NCI-H2196 (cell line): ENCODE results near the gene RBFOX2.
"Not testable (repeated sequence)": the region's sequence is repeated elsewhere in the genome, so short reads cannot be mapped to it uniquely, and the experiment has no call there.

ENCODE experiments used
- DNase-seq: peaks from one replicate; lab custom pipeline; 2025; ENCODE audit not compliant: unreplicated experiment; lab: John Stamatoyannopoulos, UW

Gene RBFOX2

DNA sequence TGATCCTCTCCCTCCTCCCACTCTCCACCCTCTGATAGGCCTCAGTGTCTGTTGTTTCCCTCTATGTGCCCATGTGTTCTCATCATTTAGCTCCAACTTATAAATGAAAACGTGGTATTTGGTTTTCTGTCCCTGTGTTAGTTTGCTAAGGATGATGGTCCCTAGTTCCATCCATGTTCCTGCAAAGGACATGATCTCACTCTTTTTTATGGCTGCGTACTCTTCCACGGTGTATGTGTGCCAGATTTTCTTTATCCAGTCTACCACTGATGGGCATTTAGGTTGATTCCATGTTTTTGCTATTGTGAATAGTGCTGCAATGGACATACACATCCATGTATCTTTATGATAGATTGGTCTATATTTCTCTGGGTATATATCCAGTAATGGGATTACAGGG, 15.9 kb upstream of the RBFOX2 start:
- not testable (repeated sequence) for DNase-seq

DNA sequence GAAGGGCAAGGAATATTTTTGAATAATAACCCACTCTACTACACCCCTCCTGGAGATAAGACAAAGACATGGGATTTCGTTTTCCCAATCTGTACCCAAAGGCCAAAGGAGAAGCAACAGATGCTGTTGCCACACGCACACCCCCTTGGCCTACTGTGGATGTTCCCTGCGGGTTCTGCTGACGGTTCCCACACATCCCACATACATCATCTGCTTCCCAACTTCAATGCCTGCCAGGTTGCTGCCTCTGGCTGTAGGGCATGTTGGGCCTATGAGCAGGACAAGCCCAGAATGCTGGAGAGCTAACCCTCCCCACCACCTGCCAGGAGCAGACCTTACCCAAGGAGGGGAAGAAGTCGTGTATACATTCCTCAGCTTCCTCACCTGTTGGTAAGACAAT, 13.6 kb upstream of the RBFOX2 start:
- DNase-seq, result no peak

DNA sequence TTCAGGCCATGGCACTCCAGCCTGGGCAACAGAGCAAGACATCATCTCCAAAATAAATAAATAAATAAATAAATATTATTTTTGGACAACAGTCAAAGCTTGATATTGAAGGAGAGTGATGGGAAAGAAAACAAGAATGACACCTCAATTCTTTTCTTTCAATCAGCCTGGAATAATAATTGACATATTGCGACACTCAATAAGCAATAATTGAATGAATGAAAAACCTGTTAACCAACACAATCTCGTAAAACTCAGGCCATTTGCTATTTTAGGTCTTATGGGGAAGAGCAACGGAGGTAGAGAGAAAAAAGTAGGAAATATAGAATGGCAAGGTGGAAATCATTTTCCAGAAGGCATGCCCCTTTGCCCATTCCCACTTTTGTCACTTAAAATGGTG, 10.5 kb upstream of the RBFOX2 start:
- DNase-seq, result no peak

DNA sequence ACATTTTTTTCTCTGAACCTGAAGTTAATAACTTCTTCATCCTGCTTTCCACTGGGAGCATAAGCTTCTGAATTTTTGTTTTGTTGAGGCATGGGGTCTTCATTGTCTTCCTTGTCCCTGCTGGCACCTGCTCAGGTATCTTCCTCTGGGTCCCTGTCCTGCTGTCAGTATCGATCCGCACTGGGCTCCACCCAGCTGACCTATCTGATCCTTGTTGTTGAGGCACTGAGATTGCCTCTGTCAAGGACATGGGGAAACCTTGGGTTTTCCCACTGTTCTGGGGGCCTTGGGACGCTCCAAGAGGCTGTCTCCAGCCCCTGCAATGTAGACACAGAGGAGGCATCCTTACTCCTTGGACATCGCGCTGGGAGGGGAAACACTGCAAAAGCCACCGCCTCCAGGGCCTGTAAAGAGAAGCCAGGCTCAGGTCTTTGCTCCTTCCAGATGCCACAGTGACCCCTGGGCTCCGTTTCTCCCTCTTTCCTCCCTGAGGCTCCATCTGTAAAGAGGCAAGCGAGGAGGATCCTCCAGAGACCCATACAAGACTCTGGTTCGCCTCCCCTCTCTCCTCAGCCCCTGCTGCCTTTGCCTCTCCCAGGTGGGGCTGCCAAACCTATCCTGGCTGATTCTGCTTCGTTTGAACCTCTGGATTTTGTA, 8.6 kb upstream of the RBFOX2 start:
- DNase-seq, result no peak

DNA sequence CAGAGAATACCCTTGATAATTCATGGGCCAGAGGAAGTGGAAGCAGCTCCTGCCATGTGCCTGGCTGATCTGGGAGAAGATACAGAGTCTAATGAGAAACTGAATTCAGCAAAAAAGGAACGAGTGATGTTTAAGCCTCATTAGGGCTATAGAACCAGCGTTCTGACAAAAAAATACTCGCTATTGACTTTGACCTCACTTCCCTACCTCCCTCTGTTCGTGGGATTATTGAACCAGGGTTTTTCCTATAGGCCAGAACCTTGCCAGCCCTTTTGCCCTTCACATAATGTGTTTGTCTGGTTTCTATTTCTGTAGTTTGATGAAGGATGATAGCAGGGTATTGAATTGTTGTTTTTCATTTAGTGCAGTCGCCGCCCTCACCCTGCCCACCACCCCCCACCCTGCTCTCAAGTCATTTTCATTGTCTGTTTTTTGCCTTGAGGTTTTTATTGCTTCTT, 7.6 kb upstream of the RBFOX2 start:
- no peak for DNase-seq

DNA sequence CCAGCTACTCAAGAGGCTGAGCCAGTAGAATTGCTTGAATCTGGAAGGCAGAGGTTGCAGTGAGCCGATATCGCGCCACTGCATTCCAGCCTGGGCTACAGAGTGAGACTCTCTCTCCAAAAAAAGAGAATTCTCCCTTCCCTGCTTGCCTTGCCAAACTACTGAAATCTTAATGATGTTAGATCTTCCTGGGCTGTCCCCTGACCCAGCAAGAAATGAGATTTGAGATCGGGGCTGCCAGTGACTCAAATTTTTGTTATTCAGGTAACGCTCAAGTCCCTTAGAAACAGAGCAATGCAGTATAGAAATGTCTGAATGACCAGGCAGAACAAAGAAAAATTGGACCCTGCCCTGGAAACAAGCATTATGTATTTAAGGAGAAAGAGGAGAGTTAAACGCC, 4.0 kb upstream of the RBFOX2 start:
- DNase-seq, result no peak

DNA sequence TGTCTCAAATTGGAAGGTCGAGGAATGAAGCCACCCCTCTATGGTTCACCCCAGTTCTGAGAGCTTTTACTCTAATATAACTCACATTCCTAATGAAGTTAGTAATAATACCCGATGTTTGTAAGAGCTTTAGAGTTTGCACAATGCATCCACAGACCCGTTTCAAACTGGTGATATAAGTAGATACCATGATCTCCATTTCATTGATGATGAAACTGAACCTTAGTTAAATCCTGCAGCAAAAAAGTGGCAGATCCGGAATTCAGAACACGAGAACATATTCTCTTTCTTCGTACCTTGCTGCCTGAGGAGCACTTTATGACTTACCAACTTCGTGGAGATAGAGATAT, 757 bp upstream of the RBFOX2 start:
- DNase-seq, result no peak

DNA sequence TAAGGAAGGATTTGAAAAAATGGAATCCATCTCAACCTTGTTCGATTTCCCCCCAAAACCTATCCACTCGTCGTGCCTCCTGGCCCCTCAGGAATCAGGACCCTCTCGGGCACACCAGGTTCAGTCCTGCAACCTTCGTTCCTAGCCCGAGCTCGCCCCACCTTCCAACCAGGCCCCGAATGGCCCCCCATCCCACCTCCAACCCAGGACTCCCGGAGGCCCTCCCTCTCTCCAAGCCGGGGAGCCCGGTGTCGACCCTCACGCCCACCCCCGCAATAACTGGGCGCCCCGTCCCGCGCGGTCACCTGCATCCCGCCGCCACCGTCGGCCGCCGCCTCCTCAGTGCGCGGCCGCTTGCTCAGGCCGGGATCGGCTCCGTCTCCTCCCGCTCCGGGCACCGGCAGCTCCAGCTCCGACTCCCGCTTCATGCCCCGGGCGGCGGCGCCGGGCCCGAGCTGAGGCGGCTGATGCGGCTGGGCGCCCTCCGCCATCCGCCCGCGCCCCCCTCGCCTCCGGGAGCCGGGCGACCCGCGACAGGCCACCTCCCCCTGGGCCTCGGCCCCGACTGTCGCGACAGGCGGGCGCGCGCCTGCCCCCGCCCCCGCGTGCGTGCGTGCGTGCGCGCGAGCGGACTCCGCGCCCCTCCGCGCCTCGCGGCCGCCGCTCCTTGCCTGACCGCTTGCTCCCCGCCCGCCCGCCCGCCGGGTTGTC, 534 bp downstream of the RBFOX2 start:
- DNase-seq, result peak; percentile 45

DNA sequence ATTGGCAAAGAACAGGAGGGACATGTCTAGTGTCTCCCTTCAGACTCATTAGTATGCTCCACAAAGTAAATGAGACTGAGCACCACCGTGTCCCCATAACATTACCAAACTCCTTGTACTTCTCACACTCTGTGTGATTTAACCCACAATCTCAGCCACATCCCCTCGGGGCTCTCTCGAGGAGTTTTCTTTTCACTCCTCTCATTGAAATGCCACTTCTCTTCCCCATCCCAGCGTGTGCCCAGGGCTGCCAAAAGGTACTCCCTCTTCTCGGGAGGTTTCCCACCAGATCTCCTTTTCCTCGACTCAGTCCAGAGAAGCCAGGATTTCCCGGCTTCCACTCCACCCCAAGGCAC, 1.1 kb downstream of the RBFOX2 start:
- no peak for DNase-seq

DNA sequence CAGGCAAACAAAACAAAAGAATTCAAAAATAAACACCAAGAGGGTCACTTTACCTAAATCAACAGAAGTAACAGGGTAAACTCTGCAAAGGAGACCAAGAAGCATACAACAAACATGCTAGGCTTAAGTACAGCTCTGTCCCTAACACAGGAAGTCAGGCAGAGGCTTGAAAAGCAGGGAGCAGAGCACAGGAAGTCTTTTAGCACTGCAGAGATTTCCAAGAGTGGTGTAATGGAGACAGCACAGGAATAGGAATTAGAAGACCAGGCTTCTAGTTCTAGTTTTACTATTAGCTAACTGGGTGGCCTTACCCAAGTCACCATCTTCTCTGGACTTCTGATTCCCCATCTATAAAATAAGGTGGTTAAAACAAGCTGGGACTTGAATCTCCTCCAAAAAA, 1.9 kb downstream of the RBFOX2 start:
- DNase-seq, result no peak

DNA sequence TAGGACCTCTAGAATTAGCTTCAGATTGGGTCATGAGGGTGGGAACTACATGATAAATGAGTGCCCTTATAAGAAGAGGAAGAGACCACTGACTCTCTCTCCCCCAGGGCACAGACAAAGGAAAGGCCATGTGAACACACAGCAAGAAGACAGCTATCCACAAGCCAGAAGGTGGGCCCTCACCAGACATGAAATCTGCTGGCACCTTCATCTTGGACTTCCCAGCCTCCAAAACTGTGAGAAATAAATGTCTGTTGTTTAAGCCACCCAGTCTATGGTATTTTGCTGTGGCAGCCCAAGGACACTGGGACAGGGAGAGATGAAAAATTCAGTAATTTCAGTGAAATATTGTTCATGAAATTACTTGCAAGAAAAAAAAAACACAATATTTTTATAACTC, 5.9 kb downstream of the RBFOX2 start:
- no peak for DNase-seq

DNA sequence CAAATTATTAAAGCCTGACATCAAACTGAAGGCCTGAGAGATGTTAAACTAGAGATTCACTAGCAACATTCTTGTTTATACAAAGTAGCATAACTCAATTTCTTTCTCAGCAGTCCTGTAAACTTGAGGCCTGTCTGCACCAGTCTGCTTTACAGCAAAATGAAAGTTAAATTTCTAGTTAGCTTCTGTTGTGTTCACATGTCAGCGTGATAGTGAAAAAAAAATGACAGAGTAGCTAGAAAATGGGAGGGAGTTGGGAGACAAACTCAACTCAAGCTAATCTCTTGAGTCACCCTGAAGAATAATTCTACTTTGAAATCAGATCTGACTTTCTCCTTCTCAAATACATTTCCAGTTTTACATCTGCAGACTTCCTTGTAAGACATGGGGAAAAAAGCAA, 6.5 kb downstream of the RBFOX2 start:
- no peak for DNase-seq

DNA sequence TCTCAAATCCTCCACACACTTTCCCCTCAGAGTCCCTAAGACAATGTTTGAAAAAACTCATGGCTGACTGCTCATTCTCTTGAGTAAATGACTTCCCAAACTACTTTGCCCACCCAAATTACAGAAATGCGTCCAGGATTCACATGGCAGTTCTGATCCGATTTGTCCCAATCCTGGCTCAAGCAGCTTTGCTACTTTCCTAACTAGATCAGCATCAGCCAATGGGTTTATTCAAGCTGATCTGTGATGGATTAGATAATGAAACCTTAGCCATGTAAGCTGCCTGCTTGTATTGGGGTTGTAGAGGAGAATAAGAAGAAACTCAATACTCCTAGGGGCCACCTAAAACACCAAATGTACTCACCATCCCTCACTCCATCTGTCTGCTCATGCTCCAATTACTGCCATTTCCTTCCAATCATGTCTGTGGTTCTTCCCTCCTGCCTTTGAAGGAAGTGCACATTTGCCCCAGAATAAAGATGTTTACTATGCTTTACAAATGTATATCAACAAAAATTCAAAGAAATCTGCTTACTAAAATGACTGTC, 6.9 kb downstream of the RBFOX2 start:
- DNase-seq, result no peak

DNA sequence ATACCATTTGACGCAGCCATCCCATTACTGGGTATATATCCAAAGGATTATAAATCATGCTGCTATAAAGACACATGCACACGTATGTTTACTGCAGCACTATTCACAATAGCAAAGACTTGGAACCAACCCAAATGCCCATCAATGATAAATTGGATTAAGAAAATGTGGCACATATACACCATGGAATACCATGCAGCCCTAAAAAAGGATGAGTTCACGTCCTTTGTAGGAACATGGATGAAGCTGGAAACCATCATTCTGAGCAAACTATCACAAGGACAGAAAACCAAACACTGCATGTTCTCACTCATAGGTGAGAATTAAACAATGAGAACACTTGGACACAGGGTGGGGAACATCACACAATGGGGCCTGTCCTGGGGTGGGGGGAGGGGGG, 7.8 kb downstream of the RBFOX2 start:
- not testable (repeated sequence) for DNase-seq

DNA sequence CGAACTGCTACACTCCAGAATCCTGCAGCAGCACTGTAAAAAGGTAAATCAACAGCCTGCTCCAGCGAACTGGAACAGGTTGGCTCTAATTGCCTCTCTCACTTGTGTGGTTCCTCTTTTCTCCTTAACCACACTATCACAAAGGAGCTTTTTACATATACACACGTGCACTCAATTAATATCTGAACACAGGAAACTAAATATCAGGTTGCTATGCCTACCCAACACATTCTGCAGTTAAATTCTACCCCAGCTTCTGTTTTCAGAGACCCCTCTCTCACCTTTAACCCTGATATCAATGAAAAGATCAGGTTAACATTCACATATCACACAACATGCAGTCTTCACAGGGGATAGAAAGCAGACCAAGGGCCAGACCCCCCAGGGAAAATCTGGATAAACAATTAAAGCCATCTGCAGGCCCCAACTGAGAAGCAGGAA, 11.0 kb downstream of the RBFOX2 start:
- peak; percentile 13 for DNase-seq

DNA sequence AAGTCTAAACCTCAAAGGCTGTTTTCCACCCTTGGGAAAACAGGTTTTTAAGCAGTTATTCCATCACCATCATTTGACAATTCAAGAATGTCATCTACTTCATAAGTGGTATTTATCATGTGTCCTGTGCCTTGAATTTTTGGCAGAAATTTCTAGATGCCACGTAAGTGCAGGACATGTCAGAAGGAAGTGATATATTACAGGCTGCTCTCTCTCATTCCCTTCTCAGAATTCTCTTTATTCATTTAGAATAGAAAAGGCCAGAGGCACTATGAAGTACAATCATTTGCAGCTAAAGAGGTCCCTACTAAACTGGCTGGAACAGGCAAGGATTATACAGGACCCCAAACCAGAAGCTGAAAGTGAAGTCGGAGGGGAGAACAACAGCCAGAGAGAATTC, 11.9 kb downstream of the RBFOX2 start:
- DNase-seq, result no peak

DNA sequence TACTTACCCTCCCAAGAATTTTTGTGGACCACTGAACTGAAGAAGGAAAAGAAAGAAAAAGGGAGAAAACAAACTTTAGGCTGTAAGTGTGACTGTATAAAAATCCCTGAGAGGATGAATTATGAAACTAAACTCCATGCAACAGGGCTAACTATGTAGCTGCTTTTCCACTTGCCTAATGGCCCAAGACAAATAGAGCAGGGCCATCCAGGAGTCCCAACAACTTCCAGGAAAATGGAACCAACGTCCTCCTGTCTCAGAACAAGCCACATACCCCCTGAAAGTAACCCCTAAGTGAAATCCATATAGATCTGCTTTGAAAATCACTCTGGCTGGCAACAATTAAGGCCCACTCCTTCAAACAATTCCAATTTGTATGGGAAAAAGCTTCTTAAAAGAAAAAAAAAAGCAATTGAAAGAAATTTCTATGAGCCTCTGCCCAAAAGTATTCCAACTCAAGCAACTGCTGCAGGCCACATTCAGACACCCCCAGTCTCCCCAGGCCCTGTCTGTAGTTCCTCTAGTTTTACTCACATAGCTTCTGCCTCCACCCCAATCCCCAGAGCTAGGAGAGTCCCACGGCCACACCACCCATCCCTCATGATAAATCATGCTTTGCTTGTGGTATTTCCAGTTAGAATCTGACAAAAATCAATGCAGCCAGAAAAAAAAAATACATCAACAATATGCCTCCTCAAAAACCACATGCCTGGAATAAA, 12.7 kb downstream of the RBFOX2 start:
- no peak for DNase-seq

DNA sequence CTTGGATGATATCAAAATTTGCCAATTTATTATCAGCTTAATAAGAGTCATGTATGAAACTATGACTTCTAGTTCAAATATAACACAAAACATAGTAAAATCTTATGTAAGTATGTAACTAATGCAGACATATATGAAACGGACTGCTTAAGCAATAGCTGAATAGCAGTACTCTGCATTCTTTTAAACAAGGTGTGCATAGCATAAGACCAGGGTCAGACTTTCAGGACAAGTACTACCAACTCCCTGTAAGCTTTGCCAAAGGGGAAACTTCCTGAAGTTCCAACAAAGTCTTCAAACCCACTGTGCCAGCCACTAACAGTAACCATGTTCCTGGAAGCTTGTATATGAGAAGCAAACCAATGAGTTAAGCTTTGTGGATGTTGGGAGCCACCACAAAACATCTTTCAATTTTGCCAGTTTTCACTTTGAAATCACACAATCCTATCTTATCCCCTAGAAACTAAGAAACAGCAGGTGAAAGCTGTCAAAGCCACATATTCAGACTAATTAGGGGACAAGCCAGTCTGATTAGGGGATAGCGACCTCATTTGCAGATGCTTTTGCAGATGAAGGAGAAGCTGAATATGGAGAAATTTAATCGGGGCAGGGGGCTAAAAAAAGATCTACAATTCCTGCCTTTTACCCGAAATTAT, 13.3 kb downstream of the RBFOX2 start:
- DNase-seq, result no peak

DNA sequence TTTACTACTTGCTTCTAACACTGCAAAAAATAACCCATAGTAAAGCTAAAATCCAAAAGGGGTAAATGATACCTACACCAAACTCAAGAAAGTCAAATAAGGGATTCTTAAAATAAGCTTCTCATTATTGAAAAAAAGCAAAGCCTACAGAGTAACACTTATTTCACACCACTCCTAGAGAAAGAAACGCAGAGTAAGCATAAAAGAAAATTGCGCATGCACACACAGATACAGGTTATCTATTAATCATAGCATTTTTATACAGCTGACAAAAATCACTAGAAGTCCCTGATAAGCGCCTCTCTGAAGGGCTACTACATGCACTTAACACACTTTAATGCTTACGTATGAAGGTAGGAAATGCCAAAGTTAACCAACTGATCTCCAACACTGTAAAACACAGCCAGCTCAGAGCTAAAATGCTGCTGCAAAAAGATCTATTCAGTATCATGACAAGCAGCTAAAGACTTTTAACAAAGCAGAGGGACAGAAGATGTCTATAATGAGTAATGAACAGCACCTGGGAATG, 14.0 kb downstream of the RBFOX2 start:
- DNase-seq, result no peak

DNA sequence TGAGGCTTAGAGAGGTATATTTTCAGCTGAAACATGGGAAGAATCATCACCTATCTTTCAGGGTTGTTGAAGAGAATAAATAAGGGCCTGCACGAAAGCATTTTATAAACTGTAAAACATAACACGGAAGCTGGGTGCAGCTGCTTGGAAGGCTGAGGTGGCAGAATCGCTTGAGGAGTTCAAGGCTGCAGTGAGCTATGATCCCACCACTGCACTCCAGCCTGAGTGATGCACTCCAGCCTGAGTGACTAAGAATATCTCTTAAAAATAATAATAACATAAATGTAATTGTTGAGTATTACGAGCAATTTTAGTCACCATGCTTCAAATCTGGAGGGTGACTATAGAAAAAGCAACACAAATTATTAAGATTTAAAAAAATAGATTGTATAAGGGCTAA, 16.3 kb downstream of the RBFOX2 start:
- no peak for DNase-seq

DNA sequence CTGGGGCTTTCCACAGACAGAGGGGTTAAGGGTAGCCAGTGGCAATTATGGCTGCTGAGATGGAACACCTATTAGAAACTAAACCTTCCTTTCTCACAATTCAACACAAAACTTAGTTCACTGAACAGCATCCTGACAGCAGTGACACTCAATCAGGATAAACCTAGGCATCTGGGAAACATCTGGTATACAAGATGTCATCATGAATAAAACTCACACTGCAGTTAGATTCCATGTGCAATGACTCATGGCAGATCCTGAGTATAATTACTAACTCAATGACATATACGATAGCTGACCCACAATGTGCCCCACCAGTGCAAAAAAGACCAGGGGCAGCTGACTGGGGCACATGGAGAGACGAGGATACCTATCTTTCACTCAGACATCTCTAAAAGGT, 17.7 kb downstream of the RBFOX2 start:
- no peak for DNase-seq
